HuH-7 (cell line): ENCODE data around the gene RIT2.

Experiments used
- DNase-seq: peaks from one replicate; pipeline ENCODE4 v3.0.0; 2011; ENCODE audit warnings: low spot score

Gene RIT2

GRCh38 chr18:43115076-43115921 lies at the start of gene RIT2:
RIT2 (minus strand) TSS chr18:43115685.
- no peak for DNase-seq

GRCh38 chr18:43161528-43161927 lies 46.0 kb upstream of the RIT2 start:
- no peak for DNase-seq

- no peak for DNase-seq
Measured at GRCh38 chr18:43160509-43160908, 45.0 kb upstream of the RIT2 start.

GRCh38 chr18:43159926-43160325 lies 44.4 kb upstream of the RIT2 start:
- no peak for DNase-seq

GRCh38 chr18:43159086-43159770 lies 43.7 kb upstream of the RIT2 start:
- no peak for DNase-seq

- no peak for DNase-seq
Measured at GRCh38 chr18:43158381-43158780, 42.9 kb upstream of the RIT2 start.

- DNase-seq, result no peak
Measured at GRCh38 chr18:43155842-43156241, 40.4 kb upstream of the RIT2 start.

- DNase-seq, result no peak
Measured at GRCh38 chr18:43148231-43148630, 32.7 kb upstream of the RIT2 start.

- DNase-seq, result no peak
Measured at GRCh38 chr18:43141208-43141607, 25.7 kb upstream of the RIT2 start.

GRCh38 chr18:43139288-43139946 lies 23.9 kb upstream of the RIT2 start:
- DNase-seq, result no peak

- no peak for DNase-seq
Measured at GRCh38 chr18:43134876-43135275, 19.4 kb upstream of the RIT2 start.

GRCh38 chr18:43130716-43131260 lies 15.3 kb upstream of the RIT2 start:
- DNase-seq, result no peak

GRCh38 chr18:43129946-43130524 lies 14.6 kb upstream of the RIT2 start:
- DNase-seq, result peak; percentile 2

GRCh38 chr18:43125471-43125870 lies 10.0 kb upstream of the RIT2 start:
- no peak for DNase-seq

- DNase-seq, result no peak
Measured at GRCh38 chr18:43122955-43123354, 7.5 kb upstream of the RIT2 start.

GRCh38 chr18:43116699-43117294 lies 1.3 kb upstream of the RIT2 start:
- DNase-seq, result no peak

- DNase-seq, result no peak
Measured at GRCh38 chr18:43113220-43113895, 2.1 kb downstream of the RIT2 start.

GRCh38 chr18:43108882-43109281 lies 6.6 kb downstream of the RIT2 start:
- no peak for DNase-seq

- DNase-seq, result no peak
Measured at GRCh38 chr18:43108469-43108868, 7.0 kb downstream of the RIT2 start.

- DNase-seq, result no peak
Measured at GRCh38 chr18:43093646-43094045, 21.8 kb downstream of the RIT2 start.

GRCh38 chr18:43092539-43092938 lies 22.9 kb downstream of the RIT2 start:
- DNase-seq, result no peak
